NT2/D1 (cell line): Measurements from ENCODE around the gene SSU72.
"Not testable (repeated sequence)": the region's sequence is repeated elsewhere in the genome, so short reads cannot be mapped to it uniquely, and the experiment has no call there.

Source experiments
- DNase-seq: peaks from one replicate; pipeline ENCODE4 v3.0.0-alpha.2; 2011; ENCODE audit warnings: low read depth, low spot score
- H3K27me3 ChIP-seq: 2 replicates; pipeline ENCODE4 v1.6.0; 2011; ENCODE audit warnings: mild to moderate bottlenecking; ENCODE audit not compliant: insufficient read length, insufficient read depth
- H3K36me3 ChIP-seq: 2 replicates; pipeline ENCODE4 v1.6.1; 2011; ENCODE audit warnings: mild to moderate bottlenecking, low read length, mixed read lengths; ENCODE audit not compliant: insufficient read depth, insufficient read length
- H3K4me1 ChIP-seq: 2 replicates; pipeline ENCODE4 v1.5.1; 2011; ENCODE audit not compliant: insufficient read depth, insufficient read length
- H3K4me3 ChIP-seq: 2 replicates; pipeline ENCODE4 v1.5.1; 2011; ENCODE audit warnings: low read depth; ENCODE audit not compliant: insufficient read length
- H3K9ac ChIP-seq: 2 replicates; pipeline ENCODE4 v1.6.0; 2011; ENCODE audit warnings: low read depth; ENCODE audit not compliant: insufficient read length
- H3K9me3 ChIP-seq: 2 replicates; pipeline ENCODE4 v1.5.1; 2011; ENCODE audit warnings: mild to moderate bottlenecking, low read length; ENCODE audit not compliant: insufficient read depth
- SUZ12 ChIP-seq: IDR thresholded peaks from 2 replicates; pipeline ENCODE4 v1.6.1; 2011; ENCODE audit not compliant: insufficient read length, insufficient read depth; ENCODE audit errors: extremely low read depth
- YY1 ChIP-seq: IDR thresholded peaks from 2 replicates; pipeline ENCODE4 v1.6.1; 2011; ENCODE audit not compliant: insufficient read length, insufficient read depth
- ZNF274 ChIP-seq: IDR thresholded peaks from 2 replicates; pipeline ENCODE4 v1.6.1; 2011; ENCODE audit warnings: mild to moderate bottlenecking, low read depth, low read length

Gene SSU72

DNA sequence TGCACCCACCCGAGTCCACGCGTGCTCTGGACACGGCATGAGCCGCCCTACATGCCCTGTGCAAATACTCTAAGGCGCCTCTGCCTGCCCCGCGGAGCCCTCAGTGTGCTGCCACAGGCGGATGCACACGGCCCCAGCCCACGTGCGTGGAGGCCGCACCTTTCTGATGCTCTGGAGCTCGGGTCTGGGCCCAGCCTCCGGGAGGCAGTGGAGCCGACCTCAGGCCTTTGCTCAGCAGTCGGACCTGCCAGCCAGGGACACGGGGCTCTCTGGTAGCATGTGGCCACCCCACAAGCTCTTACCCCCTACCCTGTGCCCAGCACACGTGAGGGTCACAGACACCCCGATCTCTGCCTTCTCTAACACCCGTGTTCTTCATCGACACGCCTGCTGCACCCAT lies 36.3 kb downstream of the SSU72 start:
- no peak for TF ChIP-seq ZNF274
- no peak for TF ChIP-seq YY1
- TF ChIP-seq SUZ12: no peak
- Histone ChIP-seq H3K4me3 (no peak overlapping the region), H3K9ac (no peak overlapping the region), H3K4me1 (peaks cover 11% of the 10 kb centered on the region), H3K36me3 (peaks cover 45% of the 10 kb centered on the region), H3K27me3 (no peaks in the 10 kb centered on the region), H3K9me3 (no peaks in the 10 kb centered on the region)
- no peak for DNase-seq

DNA sequence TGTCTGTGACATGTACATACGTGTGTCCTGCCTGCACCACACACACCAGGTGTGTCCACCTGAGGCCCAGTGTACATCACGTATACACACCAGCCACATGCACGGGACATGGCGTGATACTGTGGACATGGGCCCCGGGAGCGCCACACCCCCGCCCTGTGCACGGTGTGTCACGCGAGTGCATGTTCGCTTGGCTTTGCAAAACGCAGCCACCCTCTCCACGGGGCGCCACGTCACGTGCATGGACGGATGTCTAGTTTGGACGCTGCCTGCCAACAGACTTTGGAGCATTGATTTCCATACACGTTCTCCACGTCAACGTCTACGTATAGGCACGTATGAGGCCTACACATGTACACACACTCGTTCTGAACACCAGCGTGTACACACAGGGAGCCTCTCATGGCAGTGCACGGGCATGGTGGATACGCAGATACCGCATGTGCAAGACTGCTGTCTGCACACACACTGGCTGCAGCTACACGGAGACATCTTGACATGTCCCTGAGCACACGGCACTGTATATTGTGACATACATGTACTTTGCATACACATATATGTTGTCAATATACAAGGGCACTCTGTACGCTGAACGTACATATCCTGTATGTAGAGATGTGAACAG lies 36.9 kb downstream of the SSU72 start:
- no peaks in the 10 kb centered on the region for H3K9me3 ChIP-seq
- H3K27me3 ChIP-seq: no peaks in the 10 kb centered on the region
- H3K9ac ChIP-seq: no peak overlapping the region
- no peak for TF ChIP-seq YY1
- TF ChIP-seq ZNF274: no peak
- no peak for TF ChIP-seq SUZ12
- H3K36me3 ChIP-seq: peaks cover 39% of the 10 kb centered on the region
- no peak overlapping the region for H3K4me3 ChIP-seq
- no peak for DNase-seq
- H3K4me1 ChIP-seq: peaks cover 11% of the 10 kb centered on the region

DNA sequence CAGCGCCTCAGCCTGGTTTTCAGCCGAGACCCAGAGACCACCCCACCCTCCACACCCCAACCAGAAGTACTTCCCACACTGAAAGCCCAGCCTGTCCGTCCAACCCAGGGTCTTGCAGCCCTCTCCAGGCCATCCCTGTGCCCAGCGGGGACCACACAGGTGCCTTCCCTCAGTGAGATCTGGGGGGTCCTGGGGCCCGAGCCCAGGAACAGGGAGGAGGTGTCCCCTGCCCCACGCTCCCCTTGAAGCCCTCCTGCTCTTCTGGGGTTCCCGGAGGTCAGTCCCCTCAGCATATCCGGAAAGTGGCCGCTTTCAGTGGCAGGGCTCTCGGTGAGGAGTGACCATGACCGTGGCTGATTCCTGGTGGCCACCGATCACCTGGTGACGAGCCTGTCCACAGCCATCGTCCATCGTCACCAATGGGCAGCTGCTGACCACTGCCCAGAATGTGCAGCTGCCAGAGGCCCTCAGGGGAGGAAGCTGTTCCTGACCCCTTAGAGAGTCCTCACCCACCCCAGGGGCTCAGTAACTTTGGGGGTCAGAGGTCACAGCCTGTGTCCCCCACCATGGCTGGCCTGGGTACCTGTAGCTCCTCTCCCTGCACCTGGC lies 37.6 kb downstream of the SSU72 start:
- H3K9me3 ChIP-seq: no peaks in the 10 kb centered on the region
- no peak overlapping the region for H3K4me3 ChIP-seq
- H3K27me3 ChIP-seq: no peaks in the 10 kb centered on the region
- peaks cover 11% of the 10 kb centered on the region for H3K4me1 ChIP-seq
- no peak for TF ChIP-seq YY1
- TF ChIP-seq ZNF274: no peak
- no peak for TF ChIP-seq SUZ12
- H3K36me3 ChIP-seq: peaks cover 35% of the 10 kb centered on the region
- DNase-seq: no peak
- no peak overlapping the region for H3K9ac ChIP-seq

GRCh38 chr1:1536019-1536937 lies 38.4 kb downstream of the SSU72 start:
- H3K36me3 ChIP-seq: peaks cover 27% of the 10 kb centered on the region
- no peak overlapping the region for H3K9ac ChIP-seq
- H3K4me1 ChIP-seq: peaks cover 11% of the 10 kb centered on the region
- no peaks in the 10 kb centered on the region for H3K27me3 ChIP-seq
- H3K9me3 ChIP-seq: peaks cover 4% of the 10 kb centered on the region; the same call in 1 of the 2 replicates
- no peak overlapping the region for H3K4me3 ChIP-seq
- TF ChIP-seq ZNF274 (no peak), YY1 (no peak), SUZ12 (no peak)
- no peak for DNase-seq

DNA sequence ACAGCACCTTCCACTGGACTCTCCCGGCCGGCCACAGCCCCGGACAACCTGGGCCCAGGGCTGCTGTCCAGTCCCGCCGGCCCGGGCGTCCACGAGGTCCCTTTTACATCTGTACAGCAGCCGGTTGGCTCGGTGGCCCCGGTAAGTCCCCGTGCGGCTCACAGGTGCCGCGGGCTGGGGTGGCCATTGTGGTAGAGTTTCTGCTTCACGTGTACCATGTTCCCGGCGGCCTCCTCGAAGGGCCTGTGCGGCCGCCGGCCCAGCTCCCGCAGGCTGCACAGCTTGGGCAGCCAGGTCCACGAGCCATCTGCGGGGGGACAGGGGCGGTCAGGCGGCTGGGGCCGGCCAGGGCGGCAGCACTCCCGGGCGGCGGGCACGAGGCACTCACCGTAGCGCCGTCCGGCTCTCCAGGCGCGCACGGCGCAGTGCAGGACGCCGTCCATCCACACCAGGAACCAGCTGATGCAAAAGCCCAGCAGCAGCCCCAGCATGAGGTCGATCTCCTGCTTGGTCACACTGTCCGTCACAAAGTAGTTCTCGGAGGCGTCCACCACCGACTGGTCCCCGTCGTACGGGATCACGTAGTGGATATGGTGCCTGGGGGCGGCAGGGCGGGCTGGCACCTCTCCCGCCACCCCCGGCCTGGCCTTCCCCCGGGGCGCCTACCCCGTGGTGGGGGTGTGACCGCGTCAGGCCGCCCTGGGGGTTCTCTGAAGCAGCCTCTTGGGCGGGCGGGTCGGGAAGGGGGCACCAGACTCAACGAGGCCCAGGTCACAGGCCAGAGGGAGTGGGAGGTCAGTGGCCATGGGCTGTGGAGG lies 39.3 kb downstream of the SSU72 start:
- Histone ChIP-seq H3K4me1 (peaks cover 11% of the 10 kb centered on the region), H3K4me3 (no peak overlapping the region), H3K36me3 (peaks cover 26% of the 10 kb centered on the region), H3K27me3 (no peaks in the 10 kb centered on the region), H3K9ac (no peak overlapping the region), H3K9me3 (peaks cover 4% of the 10 kb centered on the region; the same call in 1 of the 2 replicates)
- TF ChIP-seq YY1: no peak
- DNase-seq: no peak

- Histone ChIP-seq H3K27me3 (no peaks in the 10 kb centered on the region), H3K4me1 (peaks cover 11% of the 10 kb centered on the region), H3K9me3 (peaks cover 8% of the 10 kb centered on the region; the same call in 1 of the 2 replicates), H3K4me3 (no peak overlapping the region), H3K9ac (no peak overlapping the region), H3K36me3 (peaks cover 31% of the 10 kb centered on the region)
- TF ChIP-seq ZNF274 (no peak), SUZ12 (no peak), YY1 (no peak)
- no peak for DNase-seq
These were observed 40.1 kb downstream of the SSU72 start for GRCh38 chr1:1534401-1535154.

DNA sequence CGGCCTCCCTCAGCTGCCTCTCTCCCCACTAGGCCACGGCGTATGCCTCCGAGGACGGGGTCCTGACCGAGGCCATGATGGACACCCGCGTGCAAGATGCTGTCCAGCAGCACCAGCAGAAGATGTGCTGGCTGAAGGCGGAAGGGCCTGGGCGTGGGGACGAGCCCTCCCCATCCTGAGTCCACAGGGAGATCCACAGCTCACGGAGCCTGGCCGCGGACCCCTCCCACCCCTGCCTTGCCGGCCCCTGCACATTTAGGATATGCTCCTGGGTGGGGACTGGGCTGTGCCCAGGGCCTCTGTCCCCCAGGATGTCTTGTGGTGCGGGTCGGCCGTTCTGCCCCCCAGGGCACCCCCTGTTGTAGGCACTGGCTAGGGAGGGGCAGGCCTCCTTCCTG lies 40.8 kb downstream of the SSU72 start:
- peaks cover 11% of the 10 kb centered on the region; the same call in 1 of the 2 replicates for H3K9me3 ChIP-seq
- DNase-seq, H3K4me3 ChIP-seq, H3K9ac ChIP-seq, H3K4me1 ChIP-seq, H3K27me3 ChIP-seq: not testable (repeated sequence)
- peaks cover 36% of the 10 kb centered on the region for H3K36me3 ChIP-seq

DNA sequence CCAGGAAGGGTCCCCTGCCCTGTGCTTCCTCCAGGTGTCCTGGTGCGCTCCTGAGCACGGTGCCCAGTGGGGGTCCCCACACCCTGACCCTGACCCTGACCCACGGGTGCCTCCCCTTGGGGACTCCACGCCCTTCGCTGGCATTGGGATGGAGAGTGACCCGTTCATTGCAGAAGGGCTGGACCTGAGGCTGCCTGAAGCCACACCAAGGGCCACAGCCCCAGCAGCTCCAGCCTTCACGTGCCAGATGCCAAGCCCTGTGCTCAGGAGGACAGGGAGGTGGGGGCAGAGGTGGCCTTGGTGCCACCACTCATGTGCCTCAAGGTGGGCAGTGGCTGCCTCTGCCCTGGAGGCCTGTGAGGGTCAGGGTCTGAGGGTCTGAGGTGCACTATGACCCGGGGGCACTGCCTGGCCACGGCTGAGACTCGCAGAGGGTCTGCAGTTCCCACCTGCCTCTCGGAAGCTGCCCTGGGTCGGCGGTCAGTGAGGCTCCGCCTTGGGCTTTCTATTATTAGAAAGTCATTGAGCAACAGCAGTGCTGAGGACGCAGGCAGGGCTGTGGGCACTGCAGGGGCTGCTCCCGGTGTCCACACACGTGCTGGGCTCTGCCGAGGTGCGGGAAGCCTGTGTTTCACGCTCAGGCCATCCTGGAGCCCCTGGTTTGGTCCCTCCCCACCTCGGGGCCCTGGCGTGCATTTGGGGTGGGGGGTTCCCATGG lies 41.3 kb downstream of the SSU72 start:
- DNase-seq, H3K9ac ChIP-seq, H3K4me3 ChIP-seq, H3K27me3 ChIP-seq, H3K4me1 ChIP-seq: not testable (repeated sequence)
- peaks cover 37% of the 10 kb centered on the region for H3K36me3 ChIP-seq
- H3K9me3 ChIP-seq: peaks cover 11% of the 10 kb centered on the region; the same call in 1 of the 2 replicates
